HG03558 (cell line): ENCODE results near the gene FMNL1.
"Not testable (repeated sequence)": the region's sequence is repeated elsewhere in the genome, so short reads cannot be mapped to it uniquely, and the experiment has no call there.

Experiments used
- ATAC-seq: cut with Tn5 transposase; IDR thresholded peaks from one replicate; pipeline ENCODE4 v1.9.1; 2021; ENCODE audit warnings: moderate number of reproducible peaks; ENCODE audit not compliant: unreplicated experiment; ENCODE audit errors: extremely low read depth

The FMNL1 gene

GRCh38 chr17:45221081-45222013, at the start of gene FMNL1:
Gene FMNL1 (plus strand): TSS chr17:45221885. CDS start chr17:45222125, 240 bp downstream.
- no peak for ATAC-seq

- ATAC-seq = no peak
Measured at GRCh38 chr17:45172232-45172540, 49.5 kb upstream of the FMNL1 start.

GRCh38 chr17:45172541-45173286, 49.0 kb upstream of the FMNL1 start:
- ATAC-seq = no peak

DNA sequence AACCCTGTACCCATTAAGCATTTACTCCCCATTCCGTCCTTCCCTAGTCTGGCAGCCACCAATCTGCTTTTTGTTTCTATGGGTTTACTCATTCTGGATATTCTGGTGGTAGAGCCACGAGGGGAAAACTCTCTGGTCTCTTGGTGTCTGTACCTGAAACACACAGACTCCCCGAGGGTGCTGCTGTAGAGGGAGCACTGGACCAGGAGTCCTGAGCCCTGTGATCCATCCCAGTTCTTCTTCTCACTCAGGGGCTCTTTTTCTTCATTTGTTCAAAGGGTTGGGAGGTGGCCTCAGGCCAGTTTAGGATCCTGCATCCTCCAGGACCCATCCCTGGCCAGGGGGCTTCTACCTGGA, 45.9 kb upstream of the FMNL1 start:
- ATAC-seq = no peak

- ATAC-seq = no peak
Measured at GRCh38 chr17:45177563-45177962, 44.1 kb upstream of the FMNL1 start.

DNA sequence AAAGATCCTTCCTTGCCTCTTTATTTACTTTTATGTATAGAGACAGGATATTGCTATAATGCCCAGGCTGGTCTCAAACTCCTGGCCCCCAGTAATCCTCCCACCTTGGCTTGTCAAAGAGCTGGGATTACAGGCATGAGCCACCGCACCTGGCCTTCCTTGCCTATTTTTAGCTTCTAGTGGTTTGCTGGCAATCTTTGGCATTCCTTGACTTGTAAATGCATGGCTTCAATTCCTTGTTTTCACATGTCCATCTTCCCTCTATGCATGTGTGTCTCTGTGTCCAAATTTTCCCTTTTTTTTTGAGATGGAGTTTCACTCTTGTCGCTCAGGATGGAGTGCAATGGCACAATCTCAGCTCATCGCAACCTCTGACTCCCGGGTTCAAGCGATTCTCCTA, 37.5 kb upstream of the FMNL1 start:
- no peak for ATAC-seq

DNA sequence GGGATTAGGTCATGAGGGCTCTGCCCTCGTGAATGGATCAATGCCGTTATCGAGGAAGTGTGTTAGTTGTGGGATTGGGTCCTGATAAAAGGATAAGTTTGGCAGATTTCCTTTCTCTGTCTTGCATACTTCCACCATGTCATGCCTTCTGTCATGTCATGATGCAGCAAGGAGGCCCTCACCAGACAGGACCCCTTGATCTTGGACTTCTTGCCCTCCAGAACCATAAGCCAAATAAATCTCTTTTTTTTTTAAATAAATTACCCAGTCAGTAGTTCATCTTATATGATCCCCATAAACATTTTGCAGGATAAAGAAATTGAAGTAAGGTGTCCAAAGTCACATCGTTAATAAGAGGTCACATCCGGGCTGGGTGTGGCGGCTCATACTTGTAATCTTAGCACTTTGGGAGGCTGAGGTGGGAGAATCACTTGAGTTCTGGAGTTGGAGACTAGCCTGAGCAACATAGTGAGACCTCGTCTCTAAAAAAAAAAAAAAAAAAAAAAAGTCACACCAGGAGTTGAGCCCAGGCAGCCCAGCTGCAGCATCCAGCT, 34.8 kb upstream of the FMNL1 start:
- ATAC-seq = no peak

- no peak for ATAC-seq
Measured at GRCh38 chr17:45189009-45189408, 32.7 kb upstream of the FMNL1 start.

- ATAC-seq = no peak
Measured at GRCh38 chr17:45190503-45191255, 31.0 kb upstream of the FMNL1 start.

GRCh38 chr17:45195424-45195823, 26.3 kb upstream of the FMNL1 start:
- no peak for ATAC-seq

DNA sequence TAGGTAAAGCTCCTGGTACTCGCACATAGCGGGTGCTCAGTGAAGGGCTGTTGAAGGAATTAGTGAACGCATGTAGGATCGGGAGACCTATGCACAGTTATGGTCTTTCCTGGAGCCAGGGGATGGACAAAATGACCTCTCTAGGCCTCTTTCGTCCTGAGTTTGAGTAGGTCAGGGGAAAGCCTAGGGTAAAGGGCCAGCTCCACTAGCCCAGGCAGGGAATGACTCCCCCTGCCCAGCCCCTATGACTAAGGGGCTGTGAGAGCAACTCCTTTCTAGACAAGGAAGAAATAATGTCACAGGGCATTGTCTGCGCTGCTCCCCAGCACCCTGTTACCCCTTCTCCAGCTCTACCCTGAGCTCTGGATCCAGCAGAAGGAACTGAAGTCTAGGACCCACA, 24.6 kb upstream of the FMNL1 start:
- ATAC-seq = no peak

- ATAC-seq = peak; percentile 43
Measured at GRCh38 chr17:45197555-45198334, 23.9 kb upstream of the FMNL1 start.

GRCh38 chr17:45200701-45201100, 21.0 kb upstream of the FMNL1 start:
- no peak for ATAC-seq

- ATAC-seq = no peak
Measured at GRCh38 chr17:45201457-45201856, 20.2 kb upstream of the FMNL1 start.

DNA sequence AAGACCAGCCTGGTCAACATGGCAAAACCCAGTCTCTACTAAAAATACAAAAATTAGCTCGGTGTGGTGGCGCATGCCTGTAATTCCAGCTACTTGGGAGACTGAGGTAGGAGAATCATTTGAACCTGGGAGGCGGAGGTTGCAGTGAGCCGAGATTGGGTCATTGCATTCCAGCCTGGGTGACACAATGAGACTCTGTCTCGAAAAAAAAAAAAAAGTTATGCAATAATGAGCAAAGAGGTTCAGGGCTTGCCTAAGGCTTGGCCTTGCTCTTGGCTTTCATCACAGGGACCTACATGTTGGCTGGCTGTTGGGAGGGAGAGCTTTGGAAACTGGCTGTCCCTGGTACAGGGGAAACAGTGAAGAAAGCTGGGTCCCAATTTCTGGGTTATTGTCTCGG, 19.8 kb upstream of the FMNL1 start:
- not testable (repeated sequence) for ATAC-seq

- no peak for ATAC-seq
Measured at GRCh38 chr17:45218895-45219661, 2.6 kb upstream of the FMNL1 start.

GRCh38 chr17:45220079-45220478, 1.6 kb upstream of the FMNL1 start:
- ATAC-seq = no peak

- no peak for ATAC-seq
Measured at GRCh38 chr17:45222014-45222288, 266 bp downstream of the FMNL1 start.

GRCh38 chr17:45222289-45222995, 757 bp downstream of the FMNL1 start:
- ATAC-seq = no peak
